Mammary epithelial cell (primary cell): ENCODE data around the gene RDH16.

ENCODE experiments used
- EZH2 ChIP-seq: IDR thresholded peaks from 2 replicates; pipeline ENCODE4 v1.6.1; 2012; ENCODE audit warnings: low read length, inconsistent platforms, borderline replicate concordance
- TF ChIP-seq, protein P1 (sequence below), 2 donors: IDR thresholded peaks in 1 of 2; conservative IDR thresholded peaks in 1 of 2; 2 replicates each; pipeline ENCODE4 v1.5.1; 2011 to 2012; ENCODE audit warnings: inconsistent platforms in 2 of 2, low read length in 2 of 2, mild to moderate bottlenecking in 2 of 2, control low read depth in 1 of 2, low read depth in 1 of 2; ENCODE audit not compliant: insufficient read depth in 1 of 2; ENCODE audit errors: extremely low read depth in 1 of 2

DNA sequence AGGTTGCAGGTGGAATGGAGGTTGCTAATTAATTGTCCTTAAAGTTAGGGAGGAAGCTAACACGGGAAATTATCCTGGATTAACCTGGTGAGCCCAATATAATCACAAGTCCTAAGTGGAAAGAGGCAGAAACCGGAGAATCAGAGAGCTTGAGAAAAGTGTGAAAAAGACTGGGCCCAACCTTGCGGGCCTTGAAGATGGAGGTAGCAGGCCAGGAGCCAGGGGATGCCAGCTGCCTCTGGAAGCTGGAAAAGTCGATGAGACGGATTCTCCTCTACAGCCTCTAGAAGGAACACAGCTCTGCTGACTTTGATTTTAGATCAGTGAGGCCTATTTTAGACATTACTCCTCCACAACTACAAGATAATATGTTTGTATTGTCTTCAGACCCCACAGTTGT lies 25.3 kb downstream of the RDH16 start:
- TF ChIP-seq, protein P1, sequence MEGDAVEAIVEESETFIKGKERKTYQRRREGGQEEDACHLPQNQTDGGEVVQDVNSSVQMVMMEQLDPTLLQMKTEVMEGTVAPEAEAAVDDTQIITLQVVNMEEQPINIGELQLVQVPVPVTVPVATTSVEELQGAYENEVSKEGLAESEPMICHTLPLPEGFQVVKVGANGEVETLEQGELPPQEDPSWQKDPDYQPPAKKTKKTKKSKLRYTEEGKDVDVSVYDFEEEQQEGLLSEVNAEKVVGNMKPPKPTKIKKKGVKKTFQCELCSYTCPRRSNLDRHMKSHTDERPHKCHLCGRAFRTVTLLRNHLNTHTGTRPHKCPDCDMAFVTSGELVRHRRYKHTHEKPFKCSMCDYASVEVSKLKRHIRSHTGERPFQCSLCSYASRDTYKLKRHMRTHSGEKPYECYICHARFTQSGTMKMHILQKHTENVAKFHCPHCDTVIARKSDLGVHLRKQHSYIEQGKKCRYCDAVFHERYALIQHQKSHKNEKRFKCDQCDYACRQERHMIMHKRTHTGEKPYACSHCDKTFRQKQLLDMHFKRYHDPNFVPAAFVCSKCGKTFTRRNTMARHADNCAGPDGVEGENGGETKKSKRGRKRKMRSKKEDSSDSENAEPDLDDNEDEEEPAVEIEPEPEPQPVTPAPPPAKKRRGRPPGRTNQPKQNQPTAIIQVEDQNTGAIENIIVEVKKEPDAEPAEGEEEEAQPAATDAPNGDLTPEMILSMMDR (conservative IDR thresholded peaks at IDR 0.05 in 1 of 2, IDR thresholded peaks at IDR 0.05 in 1 of 2; ENCODE audit: extremely low read depth in 1 of 2, insufficient read depth in 1 of 2, low read depth in 1 of 2, low read length in 2 of 2): no peak
- TF ChIP-seq EZH2: no peak
